Erythroblast (primary cell): Measurements from ENCODE around the gene ADCY5.

Source experiments
- GATA1 ChIP-seq: IDR thresholded peaks from 2 replicates; pipeline ENCODE4 v1.6.1; 2011; ENCODE audit warnings: low read depth, mild to moderate bottlenecking, control low read depth, low read length, moderate library complexity
- POLR2A ChIP-seq: IDR thresholded peaks from 2 replicates; pipeline ENCODE4 v1.6.1; 2011; ENCODE audit warnings: mild to moderate bottlenecking, low read length

GRCh38 chr3:123375014-123375940 is 73.6 kb downstream of the ADCY5 start:
- no peak for TF ChIP-seq POLR2A
- no peak for TF ChIP-seq GATA1
